ENCODE measurements around the gene PPTC7.
"Not testable (repeated sequence)": the region's sequence is repeated elsewhere in the genome, so short reads cannot be mapped to it uniquely, and the experiment has no call there.

PPTC7 gene

DNA sequence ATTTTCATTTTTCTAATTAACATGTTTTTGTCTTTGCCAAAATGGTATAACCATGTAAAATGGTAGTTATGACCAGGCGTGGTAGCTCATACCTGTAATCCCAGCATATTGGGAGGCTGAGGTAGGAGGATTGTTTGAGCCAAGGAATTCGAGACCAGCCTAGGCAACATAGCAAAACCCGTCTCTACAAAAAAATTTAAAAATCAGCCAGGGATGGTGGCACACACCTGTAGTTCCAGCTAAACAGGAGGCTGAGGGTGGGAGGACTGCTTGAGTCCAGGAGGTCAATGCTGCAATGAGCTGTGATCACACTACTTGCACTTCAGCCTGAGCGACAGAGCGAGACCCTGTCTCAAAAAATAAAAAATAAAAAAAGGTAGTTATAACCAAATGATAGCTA lies 23.1 kb downstream of the PPTC7 start:
- DNase-seq = no peak

DNA sequence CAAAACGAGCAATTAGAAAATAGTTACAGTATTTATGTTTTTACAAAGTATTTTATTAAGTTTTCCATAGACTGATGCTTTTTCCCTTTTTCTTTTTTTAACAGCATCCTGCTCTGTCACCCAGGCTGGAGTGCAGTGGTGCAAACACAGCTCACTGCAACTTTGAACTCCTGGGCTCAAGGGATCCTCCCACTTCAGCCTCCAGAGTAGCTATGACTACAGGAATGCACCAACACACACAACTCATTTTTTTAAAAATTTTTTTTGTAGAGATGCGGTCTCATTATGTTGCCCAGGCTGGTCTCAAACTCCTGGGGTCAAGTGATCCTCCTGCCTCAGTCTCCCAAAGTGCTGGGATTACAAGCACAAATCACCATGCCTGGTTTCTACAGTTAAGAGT lies 24.2 kb downstream of the PPTC7 start:
- DNase-seq = not testable (repeated sequence)

DNA sequence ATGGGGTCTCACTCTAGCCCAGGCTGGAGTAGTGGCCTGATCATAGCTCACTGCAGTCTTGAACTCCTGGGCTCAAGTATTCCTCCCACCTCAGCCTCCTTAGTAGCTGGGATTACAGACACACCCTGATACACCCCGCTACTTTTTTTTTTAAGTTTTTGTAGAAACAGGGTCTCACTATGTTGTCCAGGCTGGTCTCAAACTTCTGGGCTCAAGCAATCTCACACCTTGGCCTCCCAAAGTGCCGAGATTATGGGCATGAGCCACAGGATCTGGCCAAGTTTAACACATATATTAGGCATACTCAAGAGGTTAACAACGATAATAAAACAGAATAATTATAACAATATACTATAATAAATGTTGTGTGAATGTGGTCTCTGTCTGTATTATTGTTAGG lies 25.8 kb downstream of the PPTC7 start:
- no peak for DNase-seq

DNA sequence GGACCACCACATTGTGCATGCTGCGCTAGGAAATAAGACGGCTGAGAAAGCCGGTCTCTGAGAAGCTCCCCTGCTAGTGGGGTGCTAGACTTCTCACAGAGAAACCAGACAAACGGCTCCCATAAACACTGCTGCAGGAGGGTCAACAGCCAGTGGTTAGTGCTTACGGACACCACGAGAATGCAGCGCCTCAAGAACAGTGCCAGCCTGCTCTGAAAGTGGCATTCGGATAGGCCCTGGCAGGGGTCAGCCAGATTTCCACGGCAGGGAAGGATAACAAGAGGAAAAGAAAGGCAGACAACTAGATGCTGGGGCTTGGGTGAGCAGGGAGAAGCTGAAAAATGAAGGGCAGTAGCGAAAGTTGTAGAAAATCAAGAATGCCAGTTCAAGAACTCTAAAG lies 26.4 kb downstream of the PPTC7 start:
- DNase-seq = no peak

DNA sequence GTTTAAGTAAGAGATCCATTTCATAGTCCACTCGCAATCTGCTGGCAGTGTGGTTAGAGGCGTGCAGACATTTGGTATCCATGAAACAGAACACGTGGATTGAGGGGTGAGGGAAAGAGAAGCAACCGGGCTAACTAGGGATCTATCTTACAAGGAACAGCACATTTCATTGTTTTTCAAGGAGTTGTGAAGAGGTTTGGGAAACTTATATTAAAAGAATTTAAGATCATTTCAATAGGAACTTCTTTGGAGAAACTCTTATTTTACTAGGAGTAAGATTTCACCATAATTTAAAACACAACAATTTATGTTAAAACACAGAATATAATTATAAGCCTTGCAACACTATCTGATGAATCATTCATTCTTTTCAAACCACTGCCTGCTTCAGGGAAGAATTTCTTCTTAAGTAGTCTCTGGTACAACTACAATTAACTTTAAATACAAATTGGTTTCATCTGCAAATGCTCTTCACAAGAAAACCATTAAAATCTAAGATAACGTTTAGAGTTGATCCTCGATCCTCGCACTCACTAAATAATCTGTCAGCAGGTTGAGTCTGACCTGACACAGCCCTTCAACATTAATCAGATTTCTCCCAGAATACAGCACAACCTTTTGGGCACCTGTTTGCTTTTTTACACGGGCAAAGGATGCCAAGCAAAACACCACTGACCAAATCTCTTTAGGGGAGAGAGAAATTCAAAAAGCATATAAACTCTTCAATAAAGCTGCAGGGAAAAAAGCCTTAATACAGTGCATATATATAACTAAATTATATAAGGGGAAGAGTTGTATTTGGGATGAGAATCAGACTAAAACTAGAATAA lies 27.3 kb downstream of the PPTC7 start:
- no peak for DNase-seq

DNA sequence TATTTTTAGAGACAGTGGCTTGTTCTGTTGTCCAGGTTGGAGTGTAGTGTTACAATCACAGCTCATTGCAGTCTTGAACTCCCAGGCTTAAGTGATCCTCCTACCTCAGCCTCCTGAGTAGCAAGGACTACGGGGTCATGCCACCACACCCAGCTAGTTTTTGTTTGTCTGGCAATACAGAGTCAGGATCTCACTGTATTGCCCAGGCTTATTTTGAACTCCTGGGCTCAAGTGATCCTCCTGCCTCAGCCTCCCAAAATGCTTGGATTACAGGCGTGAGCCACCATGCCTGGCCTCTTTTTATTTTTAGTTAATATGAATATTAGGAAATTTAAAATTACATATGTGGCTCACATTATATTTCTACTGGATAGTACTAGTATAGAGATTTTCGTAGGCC lies 28.9 kb downstream of the PPTC7 start:
- no peak for DNase-seq

DNA sequence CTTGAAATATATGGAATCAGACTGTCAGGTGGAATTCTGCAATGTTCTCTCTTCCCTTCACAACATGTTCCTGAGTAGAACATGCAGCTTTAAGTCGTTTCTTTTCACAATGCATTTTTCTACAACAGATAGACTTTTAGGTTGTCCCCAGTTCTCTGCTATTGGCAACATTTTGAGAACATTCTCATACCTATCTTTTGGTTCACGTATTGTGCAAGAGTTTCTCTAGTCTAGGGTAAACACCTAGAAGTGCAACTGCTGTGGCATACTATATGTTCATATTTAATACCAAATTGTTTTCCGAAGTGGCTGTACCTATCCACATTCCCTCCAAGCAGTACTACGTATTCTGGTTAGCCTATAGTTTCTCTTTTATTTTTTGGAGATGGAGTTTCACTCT lies 32.1 kb downstream of the PPTC7 start:
- DNase-seq = no peak

DNA sequence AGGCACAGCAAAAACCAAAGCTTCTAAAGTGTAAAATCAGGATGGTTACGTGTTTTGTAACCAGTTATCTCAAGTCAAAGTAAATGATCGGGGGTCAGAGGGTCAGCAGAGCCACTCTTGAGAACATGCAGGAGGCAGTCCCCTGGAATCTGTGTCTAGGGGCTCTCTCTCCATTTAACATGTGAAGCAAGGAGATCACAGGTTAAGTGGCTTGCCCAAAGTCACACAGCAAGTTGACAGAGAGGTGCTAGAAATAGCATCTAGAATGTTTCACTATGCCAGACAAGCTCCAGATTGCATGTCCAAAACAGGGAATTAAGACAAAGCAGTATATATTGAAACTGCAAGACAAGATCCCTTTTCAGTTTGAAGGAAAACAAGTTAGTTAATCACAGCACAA lies 33.4 kb downstream of the PPTC7 start:
- DNase-seq = no peak

DNA sequence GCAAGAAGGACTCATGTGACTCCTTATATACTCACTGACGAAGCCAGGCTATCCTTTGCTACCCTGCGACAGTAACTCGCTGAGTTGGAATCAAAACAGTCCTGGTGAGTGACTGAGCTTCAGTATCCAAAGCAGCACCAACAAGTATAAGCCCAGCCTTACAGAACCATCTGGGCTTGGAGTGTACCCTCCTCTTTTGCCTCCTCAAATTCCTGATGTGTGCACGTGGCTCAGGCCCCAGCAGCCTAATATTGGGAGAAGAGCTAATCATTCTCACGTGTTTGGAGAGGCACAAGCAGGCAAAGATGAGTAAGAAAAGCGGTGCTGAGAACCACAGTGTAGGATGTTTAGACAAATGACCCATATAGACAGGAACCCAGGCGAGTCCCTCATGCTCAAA lies 34.4 kb downstream of the PPTC7 start:
- no peak for DNase-seq

DNA sequence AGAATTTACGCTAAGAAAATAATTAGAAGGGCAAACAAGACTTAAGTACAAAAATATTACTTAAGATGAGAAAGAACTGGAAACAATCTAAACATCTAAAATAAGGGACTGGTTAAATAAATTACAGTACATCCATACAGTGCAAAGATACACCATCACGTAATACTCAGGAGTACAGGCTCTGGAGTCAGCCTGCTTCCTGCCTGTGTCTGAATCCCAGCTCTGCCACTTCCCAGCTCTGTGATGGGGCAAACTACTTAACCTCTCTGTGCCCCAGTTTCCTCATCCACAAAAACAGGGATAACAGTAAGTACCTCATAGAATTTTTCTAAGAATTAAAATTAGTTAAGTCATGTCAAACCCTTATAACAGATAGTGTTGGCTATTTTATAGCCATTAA lies 36.0 kb downstream of the PPTC7 start:
- no peak for DNase-seq

DNA sequence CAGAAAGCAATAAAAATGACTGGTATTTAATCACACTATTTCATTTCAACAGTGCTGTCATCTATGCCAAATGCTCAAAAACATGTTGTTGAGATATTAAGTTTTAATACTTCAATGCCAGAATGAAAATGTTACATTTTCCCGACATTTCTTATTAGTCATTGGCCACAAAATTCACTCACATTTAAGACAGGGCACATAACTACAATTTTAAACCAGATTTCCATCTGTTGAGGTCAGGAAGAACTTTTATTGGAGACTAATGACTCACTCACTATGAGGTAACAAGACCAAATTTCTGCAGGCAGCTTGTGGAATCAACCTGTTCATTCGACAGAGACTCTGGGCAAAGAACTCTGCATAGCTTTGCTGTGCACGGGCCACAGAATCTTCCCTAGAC lies 36.8 kb downstream of the PPTC7 start:
- no peak for DNase-seq

DNA sequence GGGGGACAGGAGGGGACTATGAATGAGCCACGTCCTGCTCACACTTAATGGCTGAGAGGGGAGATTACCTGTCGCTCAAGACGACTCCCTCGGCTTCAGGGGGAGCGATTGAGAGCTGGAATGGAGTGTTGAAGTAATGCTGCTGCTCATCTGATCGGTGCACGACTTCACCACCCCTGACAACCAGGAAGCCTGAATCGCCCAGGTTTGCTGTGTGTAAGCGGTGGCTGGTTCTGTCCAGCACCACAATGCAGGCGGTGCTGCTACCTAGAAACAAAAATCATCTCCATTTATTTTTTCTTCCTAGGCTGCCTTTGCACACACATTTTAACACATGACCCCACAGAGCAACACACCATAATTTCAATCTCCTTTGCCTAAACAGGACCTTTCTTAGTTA lies 37.3 kb downstream of the PPTC7 start:
- DNase-seq = no peak

DNA sequence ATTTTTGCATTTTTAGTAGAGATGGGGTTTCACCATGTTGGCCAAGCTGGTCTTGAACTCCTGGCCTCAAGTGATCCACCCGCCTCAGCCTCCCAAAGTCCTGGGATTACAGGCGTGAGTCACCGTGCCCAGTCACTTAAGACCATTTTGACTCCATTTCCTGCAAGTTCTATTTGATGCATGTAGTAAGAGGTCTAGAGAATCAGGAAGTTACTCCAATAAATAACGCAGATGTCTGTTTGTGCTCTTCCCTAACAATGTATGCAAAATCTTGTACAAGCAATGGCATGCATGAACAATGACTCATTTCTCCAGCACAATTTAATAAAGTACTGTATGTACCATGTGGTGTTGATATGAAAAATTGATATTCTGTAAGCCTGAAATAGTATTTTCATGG lies 37.9 kb downstream of the PPTC7 start:
- DNase-seq = not testable (repeated sequence)

DNA sequence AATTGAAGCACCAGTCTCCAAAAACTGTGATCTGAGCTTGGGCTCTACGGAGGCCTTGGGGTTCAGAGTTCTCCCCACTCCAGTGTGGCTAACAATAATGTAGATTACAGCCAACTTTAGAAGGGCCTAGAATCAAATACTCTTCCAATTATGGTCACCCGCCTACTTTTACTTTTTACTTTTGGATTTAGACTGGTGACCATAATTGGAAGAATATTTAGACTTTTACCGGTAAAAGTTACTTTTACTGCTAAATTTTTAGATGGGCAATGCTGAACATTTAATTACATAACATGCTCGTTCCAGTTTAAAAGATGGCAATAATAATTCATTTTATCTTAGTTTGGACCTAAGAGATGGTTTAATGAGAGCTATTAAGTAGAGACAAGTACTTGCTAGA lies 39.2 kb downstream of the PPTC7 start:
- DNase-seq = no peak

DNA sequence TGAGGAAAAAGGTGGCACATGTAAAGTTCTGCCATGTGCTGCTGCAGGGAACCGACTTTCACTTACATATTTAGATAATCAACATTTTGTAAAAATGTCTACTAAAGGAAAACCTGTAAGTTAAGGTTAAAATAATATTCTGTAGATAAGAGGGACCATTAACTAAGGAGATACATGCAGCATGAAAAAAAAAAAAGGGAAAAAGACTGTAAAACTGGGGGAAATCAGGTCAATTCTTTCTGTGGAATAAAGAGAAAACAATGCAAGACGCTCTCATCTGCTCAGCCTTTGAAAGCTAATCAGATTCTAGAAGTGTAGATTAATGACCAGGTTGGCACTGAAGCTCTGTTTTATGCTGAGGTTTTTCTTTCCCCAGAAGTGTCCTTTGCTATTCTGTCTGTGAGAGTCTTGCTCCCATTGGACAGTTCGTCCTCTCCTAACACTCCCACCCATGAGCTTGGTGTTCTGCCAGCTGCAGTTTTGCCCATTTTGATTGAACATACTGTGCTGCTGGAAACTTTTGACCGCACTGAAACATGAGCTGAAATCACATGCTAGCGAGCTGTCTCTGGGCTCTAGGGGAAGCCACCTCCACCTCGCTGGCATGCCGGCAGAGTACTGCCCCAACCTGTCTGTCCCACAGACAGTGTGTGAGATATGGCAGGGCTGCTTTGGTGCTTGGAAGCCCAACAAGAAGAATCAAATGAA lies 39.7 kb downstream of the PPTC7 start:
- DNase-seq = no peak

DNA sequence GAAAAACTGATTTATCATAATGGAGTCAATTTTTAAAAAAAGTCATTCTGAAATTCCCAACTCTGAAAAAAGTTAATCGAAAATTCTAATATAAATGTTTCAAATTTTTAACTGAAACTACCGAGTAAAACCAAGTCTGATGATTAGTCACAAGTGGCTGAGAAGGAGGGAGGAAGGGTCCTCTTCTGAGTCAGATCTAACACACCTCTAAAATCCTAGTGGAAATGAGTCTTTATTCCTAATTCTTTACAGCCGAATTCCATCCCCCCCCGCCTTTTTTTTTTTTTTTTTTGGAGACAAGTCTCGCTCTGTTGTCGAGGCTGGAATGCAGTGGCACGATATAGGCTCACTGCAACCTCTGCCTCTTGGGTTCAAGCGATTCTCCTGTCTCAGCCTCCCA lies 43.1 kb downstream of the PPTC7 start:
- DNase-seq = no peak

DNA sequence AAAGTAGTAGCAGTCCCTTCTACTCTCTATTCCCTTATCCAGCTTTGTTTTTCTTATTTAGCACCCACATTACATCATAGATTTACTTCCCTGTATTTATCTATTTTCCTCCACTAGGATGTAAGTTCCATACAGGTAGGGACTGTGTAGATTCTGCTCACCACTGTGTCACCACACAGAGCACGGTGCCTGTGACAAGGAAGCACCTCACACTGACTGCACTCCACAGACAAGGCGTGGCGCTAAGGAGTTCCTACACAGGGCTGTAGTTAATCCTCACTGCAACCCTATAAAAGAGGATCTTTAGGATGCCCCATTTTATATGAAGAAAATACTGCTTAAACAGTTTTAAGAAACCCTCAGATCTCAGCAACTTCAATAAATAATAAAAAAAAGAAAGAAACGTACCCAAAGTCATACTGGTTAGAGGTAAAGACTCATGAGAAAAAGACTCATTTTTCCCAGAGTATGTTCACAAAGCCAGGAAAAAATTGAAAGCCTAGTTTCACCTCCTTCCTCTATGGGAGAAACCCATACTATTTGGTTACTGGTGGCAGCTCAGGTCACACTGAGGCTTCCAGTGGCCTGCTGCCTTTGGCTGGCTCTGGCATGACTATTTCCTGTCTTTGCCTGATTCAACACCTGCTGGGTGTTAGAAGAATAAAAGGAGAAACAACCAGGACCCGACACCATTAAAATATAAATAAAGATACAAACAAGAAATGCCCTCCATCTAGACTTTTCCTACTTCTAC lies 44.1 kb downstream of the PPTC7 start:
- DNase-seq = no peak

DNA sequence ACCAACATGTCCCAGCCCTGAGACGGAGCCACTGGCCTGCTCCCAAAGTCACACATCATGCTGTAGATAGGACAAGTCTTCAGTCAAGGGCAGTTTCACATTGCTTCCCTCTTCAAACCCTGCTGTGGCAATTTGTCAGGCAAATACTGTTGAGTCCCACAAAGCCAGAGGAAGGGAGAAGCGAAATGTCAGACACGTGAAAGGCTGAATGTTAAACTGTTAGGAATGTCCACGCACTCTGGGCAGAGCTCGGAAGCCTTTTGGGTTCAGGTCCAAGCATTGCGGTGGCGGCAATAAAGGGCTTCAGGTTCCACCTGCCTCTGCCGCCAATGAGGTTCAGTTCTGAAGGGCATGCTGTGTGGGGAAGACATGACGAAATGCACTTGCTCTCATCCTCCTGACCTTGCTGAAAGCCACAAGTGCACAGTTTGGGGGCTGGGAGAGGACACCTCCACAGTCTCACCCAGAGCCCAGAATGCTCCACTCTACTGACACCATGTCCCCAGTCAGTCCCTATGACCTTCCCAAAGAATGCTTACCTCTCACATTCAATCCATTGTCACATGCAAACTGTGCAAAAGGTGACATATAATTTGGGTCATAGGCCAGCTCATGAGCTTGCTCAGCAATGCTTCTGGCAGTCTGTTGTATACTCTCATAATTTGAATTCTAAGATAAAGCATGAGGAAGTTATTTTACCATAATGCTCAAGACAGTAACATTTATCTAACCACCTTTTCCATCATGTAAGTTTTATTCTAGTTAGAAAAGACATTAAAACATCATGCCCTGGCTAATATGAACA lies 45.3 kb downstream of the PPTC7 start:
- no peak for DNase-seq

DNA sequence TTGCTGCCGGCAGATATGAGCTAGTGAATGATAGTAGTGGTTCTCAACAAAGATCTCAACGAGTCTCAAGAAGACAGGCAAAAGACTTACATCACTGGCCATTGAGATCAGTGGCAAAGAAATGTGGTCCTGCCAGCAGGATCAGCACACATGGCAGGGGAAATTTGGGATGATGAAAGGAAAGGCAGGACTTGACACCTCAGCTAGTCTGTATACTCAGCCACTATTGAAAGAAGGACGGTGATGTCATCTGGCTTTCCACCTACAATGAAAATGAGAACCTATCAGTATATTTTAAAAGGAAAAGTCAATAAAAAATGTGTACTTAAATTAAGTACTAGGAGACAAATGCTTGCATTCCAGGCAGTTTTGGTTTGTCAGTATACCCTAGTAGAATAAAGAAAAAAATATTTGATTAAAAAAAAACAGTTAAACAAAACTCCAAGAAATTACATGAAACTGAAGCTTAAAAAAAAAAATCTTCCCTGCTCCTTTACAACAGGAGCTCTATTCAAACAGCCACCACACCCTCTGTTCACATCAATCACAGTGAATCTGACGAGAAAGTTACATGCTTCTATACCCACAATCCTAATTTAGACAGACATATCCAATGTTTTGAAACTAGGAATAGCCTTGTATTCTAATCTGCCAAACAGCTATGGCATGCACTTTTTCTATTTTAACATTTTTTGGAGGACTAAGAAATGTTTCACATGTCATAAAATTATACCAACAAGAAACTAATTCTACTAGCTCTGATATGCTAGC lies 46.1 kb downstream of the PPTC7 start:
- DNase-seq = no peak

DNA sequence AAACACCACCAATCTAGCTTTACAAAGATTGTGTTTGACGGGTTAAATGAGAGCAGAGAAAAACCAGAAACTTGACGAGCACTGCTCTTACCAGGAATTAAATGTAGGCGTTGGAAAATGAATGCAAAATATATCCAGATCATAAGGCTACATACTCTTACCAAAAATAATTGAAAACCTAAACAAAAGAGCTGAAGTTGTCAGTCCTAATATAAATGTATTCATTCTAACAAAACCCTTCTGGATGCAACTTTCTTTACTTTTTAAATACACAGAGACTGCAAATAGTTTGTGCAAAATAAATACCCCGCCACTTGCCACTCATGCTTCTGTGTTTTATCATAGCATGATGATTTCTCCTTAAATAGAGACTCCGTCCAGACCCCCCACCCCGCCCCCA lies 48.3 kb downstream of the PPTC7 start:
- DNase-seq = no peak

DNA sequence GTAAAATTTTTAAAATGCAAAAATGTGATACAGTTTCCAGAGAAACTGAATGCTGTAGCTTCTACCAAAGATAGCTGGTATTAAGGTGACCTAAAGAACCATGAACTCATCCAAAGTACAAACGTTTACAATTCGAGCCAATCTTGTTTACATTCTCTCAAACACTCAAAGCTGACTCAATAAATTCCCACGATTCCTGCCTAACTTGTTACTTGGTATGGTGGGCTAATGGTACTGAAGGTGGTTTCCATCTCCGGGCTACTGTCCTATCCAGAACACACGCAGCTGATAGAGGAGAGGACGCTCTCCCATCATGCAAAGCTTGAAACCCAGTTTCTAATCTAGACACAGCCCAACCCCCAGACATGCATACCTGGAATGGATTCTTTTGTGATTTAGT lies 49.5 kb downstream of the PPTC7 start:
- no peak for DNase-seq

DNA sequence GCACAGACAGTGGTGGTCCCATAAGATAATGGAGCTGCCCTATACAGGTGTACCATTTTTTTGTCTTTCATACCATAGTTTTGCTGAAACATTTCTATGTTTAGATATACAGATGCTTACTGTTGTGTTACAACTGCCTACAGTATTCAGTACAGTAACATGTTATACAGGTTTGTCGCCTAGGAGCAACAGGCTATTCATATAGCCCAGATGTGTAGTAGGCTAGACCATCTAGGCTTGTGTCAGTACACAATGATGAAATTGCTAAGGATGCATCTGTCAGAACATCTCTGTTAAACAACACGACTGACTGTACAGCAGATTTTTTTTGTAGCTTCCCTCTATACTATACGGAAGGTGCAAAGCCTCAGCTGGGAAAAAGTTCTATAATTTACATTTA lies 50.5 kb downstream of the PPTC7 start:
- no peak for DNase-seq
